SU-DHL-6 (cell line): ENCODE measurements around the gene GPRC5B.

ENCODE experiments used
- CTCF ChIP-seq: fragments of 200-600 bp; sonication (generic); IDR thresholded peaks from one replicate; pipeline ENCODE4 v1.5.1; 2017; ENCODE audit warnings: antibody characterized with exemption, mild to moderate bottlenecking, low read length, moderate library complexity; ENCODE audit not compliant: insufficient read depth, poor library complexity, severe bottlenecking
- EZH2phosphoT487 ChIP-seq: fragments of 200-600 bp; sonication (generic), shearing (Covaris generic); conservative IDR thresholded peaks from 2 replicates; pipeline ENCODE4 v1.6.1; 2018; ENCODE audit warnings: mild to moderate bottlenecking, antibody characterized with exemption, low read length, moderate library complexity, mixed read lengths

GRCh38 chr16:19815418-19815817 is 69.2 kb downstream of the GPRC5B start:
- TF ChIP-seq CTCF (no peak), EZH2phosphoT487 (no peak)
